Stimulated activated naive B cell treated with anti-CD40 and anti-IgM and Interleukin-4, amounts not matched to agents 10 μg/mL and 1 μg/mL and 100 μg/mL, for 72 hours (primary cell): ENCODE results near the gene HSPG2.

Experiments used
- ATAC-seq, 2 donors: fragments of 150-1000 bp; cut with Tn5 transposase; replicated peaks; 2 replicates each; pipeline ENCODE4 v1.10.0; 2021; ENCODE audit warnings: moderate library complexity in 1 of 2
- DNase-seq: peaks from one replicate; pipeline ENCODE4 v3.0.0; 2021
- H3K27ac Mint-ChIP-seq: one replicate; pipeline ENCODE4 v1.8.0; 2022; ENCODE audit warnings: mild to moderate bottlenecking, mixed read lengths
- H3K27me3 Mint-ChIP-seq, 2 donors: one replicate each; pipeline ENCODE4 v1.8.0; 2022; ENCODE audit warnings: mixed read lengths in 2 of 2
- H3K36me3 Mint-ChIP-seq, 2 donors: one replicate each; pipeline ENCODE4 v1.8.0; 2022; ENCODE audit warnings: mixed read lengths in 2 of 2, mild to moderate bottlenecking in 1 of 2
- H3K4me1 Mint-ChIP-seq, 2 donors: one replicate each; pipeline ENCODE4 v1.8.0; 2022; ENCODE audit warnings: mixed read lengths in 2 of 2, mild to moderate bottlenecking in 1 of 2
- H3K4me3 Mint-ChIP-seq, 2 donors: one replicate each; pipeline ENCODE4 v1.8.0; 2022; ENCODE audit warnings: mild to moderate bottlenecking in 2 of 2, mixed read lengths in 2 of 2, moderate library complexity in 1 of 2
- H3K9me3 Mint-ChIP-seq, 2 donors: one replicate each; pipeline ENCODE4 v1.8.0; 2022; ENCODE audit warnings: mixed read lengths in 2 of 2, mild to moderate bottlenecking in 1 of 2

HSPG2 gene

GRCh38 chr1:21821385-21822019, 115.6 kb downstream of the HSPG2 start:
- H3K36me3 Mint-ChIP-seq: no peaks in the 10 kb centered on the region
- no peak overlapping the region for H3K27ac Mint-ChIP-seq
- no peak for ATAC-seq
- peaks cover 4 to 6% of the 10 kb centered on the region in 2 donors for H3K27me3 Mint-ChIP-seq
- no peak overlapping the region for H3K4me3 Mint-ChIP-seq
- no peaks in the 10 kb centered on the region for H3K9me3 Mint-ChIP-seq
- DNase-seq: no peak
- peaks cover 6% of the 10 kb centered on the region in 2 donors for H3K4me1 Mint-ChIP-seq

GRCh38 chr1:21820597-21821232, 116.4 kb downstream of the HSPG2 start:
- ATAC-seq: no peak
- Mint-ChIP-seq H3K4me1 (peaks cover 9 to 10% of the 10 kb centered on the region in 2 donors), H3K27me3 (peaks cover 4 to 6% of the 10 kb centered on the region in 2 donors), H3K36me3 (no peaks in the 10 kb centered on the region), H3K4me3 (no peak overlapping the region), H3K27ac (no peak overlapping the region), H3K9me3 (no peaks in the 10 kb centered on the region)
- no peak for DNase-seq

- no peaks in the 10 kb centered on the region for H3K9me3 Mint-ChIP-seq
- H3K4me3 Mint-ChIP-seq: no peak overlapping the region
- H3K4me1 Mint-ChIP-seq: peaks cover 12 to 20% of the 10 kb centered on the region in 2 donors
- H3K36me3 Mint-ChIP-seq: no peaks in the 10 kb centered on the region
- ATAC-seq (peak in 1 of 2 donors; percentile 40), DNase-seq (no peak)
- H3K27me3 Mint-ChIP-seq: peaks cover under 1 to 3% of the 10 kb centered on the region in 2 donors
- no peak overlapping the region for H3K27ac Mint-ChIP-seq
Observed at GRCh38 chr1:21818656-21819055, 118.5 kb downstream of the HSPG2 start.

- no peak for DNase-seq
- H3K4me3 Mint-ChIP-seq: no peak overlapping the region
Observed at GRCh38 chr1:21816602-21817302, 120.4 kb downstream of the HSPG2 start.

GRCh38 chr1:21815724-21816321, 121.3 kb downstream of the HSPG2 start:
- Mint-ChIP-seq H3K27me3 (peaks cover 0 to 4% of the 10 kb centered on the region in 2 donors), H3K9me3 (no peaks in the 10 kb centered on the region), H3K4me1 (peaks cover 13 to 17% of the 10 kb centered on the region in 2 donors), H3K36me3 (no peaks in the 10 kb centered on the region), H3K27ac (no peak overlapping the region), H3K4me3 (no peak overlapping the region)
- DNase-seq (peak; percentile 35), ATAC-seq (peak; percentile 73 to 76)

More at GRCh38 chr1:21816602-21817302, 120.4 kb downstream of the HSPG2 start:
- H3K4me1 Mint-ChIP-seq: peaks cover 13 to 17% of the 10 kb centered on the region in 2 donors
- no peaks in the 10 kb centered on the region for H3K36me3 Mint-ChIP-seq
- no peak overlapping the region for H3K27ac Mint-ChIP-seq
- peaks cover 0 to 4% of the 10 kb centered on the region in 2 donors for H3K27me3 Mint-ChIP-seq
- H3K9me3 Mint-ChIP-seq: no peaks in the 10 kb centered on the region
- no peak for ATAC-seq

- Mint-ChIP-seq H3K27me3 (peaks cover 0 to 4% of the 10 kb centered on the region in 2 donors), H3K9me3 (no peaks in the 10 kb centered on the region), H3K4me3 (peak overlapping the region; percentile 23 to 41), H3K36me3 (no peaks in the 10 kb centered on the region), H3K4me1 (peaks cover 13 to 17% of the 10 kb centered on the region in 2 donors), H3K27ac (no peak overlapping the region)
- DNase-seq: no peak
- ATAC-seq: no peak
Observed at GRCh38 chr1:21814981-21815582, 122.0 kb downstream of the HSPG2 start.

- H3K27me3 Mint-ChIP-seq: peaks cover 0 to 4% of the 10 kb centered on the region in 2 donors
- peak overlapping the region; percentile 50 to 71 for H3K4me3 Mint-ChIP-seq
- H3K4me1 Mint-ChIP-seq: peaks cover 13 to 17% of the 10 kb centered on the region in 2 donors
- H3K27ac Mint-ChIP-seq: no peak overlapping the region
- H3K9me3 Mint-ChIP-seq: no peaks in the 10 kb centered on the region
- H3K36me3 Mint-ChIP-seq: no peaks in the 10 kb centered on the region
- peak; percentile 65 to 76 for ATAC-seq
- peak; percentile 26 for DNase-seq
Observed at GRCh38 chr1:21814241-21814918, 122.7 kb downstream of the HSPG2 start.

GRCh38 chr1:21813542-21813941, 123.6 kb downstream of the HSPG2 start:
- Mint-ChIP-seq H3K9me3 (no peaks in the 10 kb centered on the region), H3K4me1 (peaks cover 12 to 17% of the 10 kb centered on the region in 2 donors), H3K36me3 (no peaks in the 10 kb centered on the region), H3K4me3 (no peak overlapping the region), H3K27me3 (peaks cover 0 to 4% of the 10 kb centered on the region in 2 donors), H3K27ac (no peak overlapping the region)
- no peak for ATAC-seq
- no peak for DNase-seq

GRCh38 chr1:21811875-21812305, 125.2 kb downstream of the HSPG2 start, which contains the start of gene LDLRAD2:
Gene LDLRAD2, plus strand, starts transcription at chr1:21812265. Its CDS starts 187 bp downstream, at chr1:21812452.
- peaks cover 0 to 4% of the 10 kb centered on the region in 2 donors for H3K27me3 Mint-ChIP-seq
- H3K4me1 Mint-ChIP-seq: peaks cover 10 to 17% of the 10 kb centered on the region in 2 donors
- H3K9me3 Mint-ChIP-seq: no peaks in the 10 kb centered on the region
- no peak within 1 kb of the TSS for H3K4me3 Mint-ChIP-seq
- no peak within 1 kb of the TSS for H3K27ac Mint-ChIP-seq
- no peak for DNase-seq
- no peaks in the 10 kb centered on the region for H3K36me3 Mint-ChIP-seq
- no peak for ATAC-seq

GRCh38 chr1:21804536-21804935, 132.6 kb downstream of the HSPG2 start:
- ATAC-seq: no peak
- no peaks in the 10 kb centered on the region for H3K4me1 Mint-ChIP-seq
- DNase-seq: no peak
- H3K27me3 Mint-ChIP-seq: peaks cover 0 to 4% of the 10 kb centered on the region in 2 donors
- no peaks in the 10 kb centered on the region for H3K36me3 Mint-ChIP-seq
- no peak overlapping the region for H3K4me3 Mint-ChIP-seq
- peaks cover 0 to 2% of the 10 kb centered on the region in 2 donors for H3K9me3 Mint-ChIP-seq
- no peak overlapping the region for H3K27ac Mint-ChIP-seq

GRCh38 chr1:21801100-21801499, 136.0 kb downstream of the HSPG2 start:
- ATAC-seq (no peak), DNase-seq (no peak)
- Mint-ChIP-seq H3K4me3 (no peak overlapping the region), H3K4me1 (peaks cover 0 to 9% of the 10 kb centered on the region in 2 donors), H3K9me3 (peaks cover 0 to 2% of the 10 kb centered on the region in 2 donors), H3K27me3 (peaks cover 0 to 4% of the 10 kb centered on the region in 2 donors), H3K27ac (no peak overlapping the region), H3K36me3 (no peaks in the 10 kb centered on the region)

- Mint-ChIP-seq H3K27ac (no peak overlapping the region), H3K36me3 (peaks cover 3 to 5% of the 10 kb centered on the region in 2 donors), H3K27me3 (peaks cover 0 to 4% of the 10 kb centered on the region in 2 donors), H3K9me3 (peaks cover 4 to 7% of the 10 kb centered on the region in 2 donors), H3K4me3 (no peak overlapping the region), H3K4me1 (peaks cover 0 to 9% of the 10 kb centered on the region in 2 donors)
- ATAC-seq (no peak), DNase-seq (no peak)
Observed at GRCh38 chr1:21799730-21800129, 137.4 kb downstream of the HSPG2 start.

GRCh38 chr1:21795075-21795474, 142.0 kb downstream of the HSPG2 start:
- ATAC-seq (no peak), DNase-seq (no peak)
- Mint-ChIP-seq H3K4me1 (peaks cover 0 to 9% of the 10 kb centered on the region in 2 donors), H3K9me3 (peaks cover 7 to 8% of the 10 kb centered on the region in 2 donors), H3K27me3 (no peaks in the 10 kb centered on the region), H3K4me3 (no peak overlapping the region), H3K27ac (no peak overlapping the region), H3K36me3 (peaks cover 5 to 7% of the 10 kb centered on the region in 2 donors)
